HepG2 (cell line): ENCODE data around the gene CLDN5. TPM values are rescaled to one million over a fixed set of nuclear protein-coding genes. Genes with fewer than 3 reads are reported as not detected.

Experiments
- CCDC6 ChIP-seq: sonication (generic); formaldehyde crosslinking; IDR thresholded peaks from 2 replicates; pipeline ENCODE4 v1.8.1; 2022; ENCODE audit warnings: mild to moderate bottlenecking, missing genetic modification reagents, moderate library complexity
- ELF3 ChIP-seq: IDR thresholded peaks from 2 replicates; pipeline ENCODE4 v1.6.1; 2016; ENCODE audit warnings: missing genetic modification reagents, missing compliant biosample characterization
- EP300 ChIP-seq, 3 experiments: sonication (generic) in 1 of 3; formaldehyde crosslinking in 1 of 3; IDR thresholded peaks; 2 replicates each; pipeline versions ENCODE4 v1.5.1 to v1.6.1; 2011 to 2020; ENCODE audit warnings: low read depth in 2 of 3, low read length in 2 of 3, borderline replicate concordance in 1 of 3, improper control_type of control experiment in 1 of 3, mild to moderate bottlenecking in 1 of 3, missing genetic modification reagents in 1 of 3, moderate library complexity in 1 of 3
- ETV5 ChIP-seq: IDR thresholded peaks from 2 replicates; pipeline ENCODE4 v1.6.1; 2018; ENCODE audit warnings: missing biosample characterization, missing genetic modification reagents, inconsistent platforms, borderline replicate concordance
- HNF4G ChIP-seq, 2 experiments: sonication (generic) in 1 of 2; formaldehyde crosslinking in 1 of 2; IDR thresholded peaks; 2 replicates each; pipeline versions ENCODE4 v1.4.0 to v1.6.1; 2011 to 2020; ENCODE audit warnings: borderline replicate concordance in 2 of 2, low read depth in 2 of 2, mild to moderate bottlenecking in 2 of 2, low read length in 1 of 2, missing genetic modification reagents in 1 of 2, moderate library complexity in 1 of 2
- MAZ ChIP-seq, 2 experiments: sonication (generic) in 1 of 2; formaldehyde crosslinking in 1 of 2; IDR thresholded peaks; 2 replicates each; pipeline versions ENCODE4 v1.5.0 to v1.6.1; 2012 to 2020; ENCODE audit warnings: low read depth in 2 of 2, mild to moderate bottlenecking in 2 of 2, borderline replicate concordance in 1 of 2, improper control_type of control experiment in 1 of 2, low read length in 1 of 2, missing genetic modification reagents in 1 of 2, moderate library complexity in 1 of 2
- MBNL3 ChIP-seq: fragments of 250-450 bp; sonication (Bioruptor Pico); conservative IDR thresholded peaks from 2 replicates; pipeline ENCODE4 v1.8.0; 2022; ENCODE audit warnings: mild to moderate bottlenecking, inconsistent platforms
- MTA1 ChIP-seq: sonication (generic); formaldehyde crosslinking; IDR thresholded peaks from 2 replicates; pipeline ENCODE4 v1.4.0; 2020; ENCODE audit warnings: missing genetic modification reagents, mild to moderate bottlenecking, borderline replicate concordance
- PAXIP1 ChIP-seq: sonication (generic); formaldehyde crosslinking; conservative IDR thresholded peaks from 2 replicates; pipeline ENCODE4 v1.4.0; 2020; ENCODE audit warnings: mild to moderate bottlenecking, missing genetic modification reagents, moderate library complexity
- POGK ChIP-seq: sonication (generic); formaldehyde crosslinking; conservative IDR thresholded peaks from 2 replicates; pipeline ENCODE4 v1.8.0; 2022; ENCODE audit warnings: mild to moderate bottlenecking, moderate library complexity, missing genetic modification reagents
- SPEN ChIP-seq: sonication (generic); formaldehyde crosslinking; IDR thresholded peaks from 2 replicates; pipeline ENCODE4 v1.5.1; 2020; ENCODE audit warnings: low read depth, mild to moderate bottlenecking, missing genetic modification reagents
- U2AF1 ChIP-seq: fragments of 200-400 bp; formaldehyde crosslinking; optimal IDR thresholded peaks from 2 replicates; pipeline ENCODE3; 2017; ENCODE audit warnings: mild to moderate bottlenecking, low read depth, low read length
- ZBTB25 ChIP-seq: IDR thresholded peaks from 2 replicates; pipeline ENCODE4 v1.6.1; 2018; ENCODE audit warnings: missing genetic modification reagents
- ZNF24 ChIP-seq: fragments of 450-650 bp; IDR thresholded peaks from 2 replicates; pipeline ENCODE4 v1.6.1; 2017; ENCODE audit warnings: antibody characterized with exemption, mild to moderate bottlenecking
- ZNF563 ChIP-seq: sonication (generic); formaldehyde crosslinking; IDR thresholded peaks from 2 replicates; pipeline ENCODE4 v1.8.0; 2022; ENCODE audit warnings: mild to moderate bottlenecking, moderate library complexity, missing genetic modification reagents
- ZNF644 ChIP-seq: IDR thresholded peaks from 2 replicates; pipeline ENCODE4 v1.6.1; 2016; ENCODE audit warnings: low read depth
- polyA plus RNA-seq, 8 experiments: library from polyadenylated mRNA; depleted of rRNA in 3 of 8; stranded (reverse) in 7 of 8; unstranded in 1 of 8; fragments of >200 nt; fragmentation: Illumina TruSeq in 4 of 8; extraction: Trizol in 4 of 8; gene quantifications; 2 replicates each; pipeline versions ENCODE4 v1.2.1 to v1.2.3, GENCODE V29; 2011 to 2016; ENCODE audit warnings: low read depth in 4 of 8, missing spikeins in 1 of 8, mixed read lengths in 1 of 8; ENCODE audit not compliant: insufficient read depth in 1 of 8
- total RNA-seq, 5 experiments: library from RNA; depleted of rRNA; stranded (reverse); fragments of >200 nt; fragmentation: Illumina TruSeq; extraction: Trizol; gene quantifications; 2 replicates each; pipeline ENCODE4 v1.2.3, GENCODE V29; 2016; ENCODE audit warnings: low read depth in 1 of 5
- TF ChIP-seq, protein P1 (sequence below): IDR thresholded peaks from 2 replicates; pipeline ENCODE4 v1.6.1; 2016
- TF ChIP-seq, protein P2 (sequence below): sonication (generic); formaldehyde crosslinking; IDR thresholded peaks from 2 replicates; pipeline ENCODE4 v1.4.0; 2020; ENCODE audit warnings: missing genetic modification reagents; ENCODE audit errors: not compliant biosample characterization

CLDN5 gene
- total and polyA plus RNA-seq, 2 of the 13 experiments (the other 11 are each of a cell fraction or from before 2014, with no cell fraction given) = not detected

DNA sequence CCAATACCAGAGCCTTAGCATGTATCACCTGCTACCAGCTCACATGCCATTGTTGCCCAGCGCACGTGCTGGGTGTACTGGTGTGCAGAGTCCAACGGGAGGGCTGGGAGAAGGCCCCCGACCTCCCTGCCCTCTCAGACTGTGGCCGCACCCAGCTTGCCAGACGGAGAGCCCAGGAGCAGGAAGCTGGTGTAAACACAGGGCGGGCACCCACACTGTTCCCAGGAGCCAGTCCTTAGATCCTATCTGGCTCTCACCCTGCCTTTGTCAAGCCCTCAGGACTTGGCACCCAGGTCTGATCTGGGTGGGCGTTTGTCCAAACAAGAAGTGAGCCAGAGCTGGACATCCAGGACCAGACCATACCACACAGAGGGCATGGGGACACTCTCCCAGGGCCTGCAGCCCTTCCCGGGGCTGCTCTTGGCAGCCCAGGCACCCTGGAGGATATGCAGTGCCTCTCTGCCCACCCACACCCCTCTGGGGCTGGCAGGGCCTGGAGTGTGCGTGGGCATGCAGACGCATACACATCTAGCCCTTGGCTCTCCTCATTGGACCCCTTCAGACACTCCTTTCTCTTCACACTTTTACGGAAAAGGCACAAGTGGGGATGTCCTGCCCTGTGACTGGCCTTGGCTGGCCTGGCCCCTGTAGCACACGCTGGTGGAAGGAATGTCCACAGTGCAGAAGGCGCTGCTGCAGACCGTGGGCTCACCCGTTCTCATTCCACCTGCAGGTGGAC, 19.9 kb upstream of the CLDN5 start (continued):
- TF ChIP-seq, protein P1, sequence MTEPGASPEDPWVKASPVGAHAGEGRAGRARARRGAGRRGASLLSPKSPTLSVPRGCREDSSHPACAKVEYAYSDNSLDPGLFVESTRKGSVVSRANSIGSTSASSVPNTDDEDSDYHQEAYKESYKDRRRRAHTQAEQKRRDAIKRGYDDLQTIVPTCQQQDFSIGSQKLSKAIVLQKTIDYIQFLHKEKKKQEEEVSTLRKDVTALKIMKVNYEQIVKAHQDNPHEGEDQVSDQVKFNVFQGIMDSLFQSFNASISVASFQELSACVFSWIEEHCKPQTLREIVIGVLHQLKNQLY (CRISPR knock-in tag) = peak; percentile 73; the same call in 1 of the 2 replicates
- TF ChIP-seq HNF4G (IDR thresholded peaks at IDR 0.05; ENCODE audit: borderline replicate concordance, low read depth, low read length) (0 out of 2 replicates have a peak, but pooled peaks have one; percentile 29), HNF4G (CRISPR knock-in tag; IDR thresholded peaks at IDR 0.05; ENCODE audit: borderline replicate concordance, low read depth) (peak; percentile 44; the same call in 1 of the 2 replicates), ZNF644 (CRISPR knock-in tag) (0 out of 2 replicates have a peak, but pooled peaks have one; percentile 25), EP300 (IDR thresholded peaks at IDR 0.05; ENCODE audit: low read depth in 2 of 2, low read length in 2 of 2) (no peak), EP300 (CRISPR knock-in tag; IDR thresholded peaks at IDR 0.05; ENCODE audit: borderline replicate concordance) (peak; percentile 70; the same call in 1 of the 2 replicates), ZBTB25 (0 out of 2 replicates have a peak, but pooled peaks have one; percentile 30), POGK (CRISPR knock-in tag) (0 out of 2 replicates have a peak, but pooled peaks have one; percentile 65), ETV5 (CRISPR knock-in tag) (0 out of 2 replicates have a peak, but pooled peaks have one; percentile 35), PAXIP1 (peak; percentile 43; the same call in 1 of the 2 replicates), SPEN (CRISPR knock-in tag) (0 out of 2 replicates have a peak, but pooled peaks have one; percentile 47), ZNF24 (no peak), MBNL3 (CRISPR knock-in tag) (no peak), MTA1 (peak; percentile 71; the same call in 1 of the 2 replicates), CCDC6 (CRISPR knock-in tag) (peak; percentile 48; the same call in 1 of the 2 replicates), ZNF563 (CRISPR knock-in tag) (peak; percentile 53; the same call in 1 of the 2 replicates), U2AF1 (no peak), ELF3 (CRISPR knock-in tag) (0 out of 2 replicates have a peak, but pooled peaks have one; percentile 24), MAZ (IDR thresholded peaks at IDR 0.05; ENCODE audit: borderline replicate concordance, low read depth, low read length) (no peak), MAZ (CRISPR knock-in tag; IDR thresholded peaks at IDR 0.05; ENCODE audit: low read depth) (0 out of 2 replicates have a peak, but pooled peaks have one; percentile 17)
- TF ChIP-seq, protein P2, sequence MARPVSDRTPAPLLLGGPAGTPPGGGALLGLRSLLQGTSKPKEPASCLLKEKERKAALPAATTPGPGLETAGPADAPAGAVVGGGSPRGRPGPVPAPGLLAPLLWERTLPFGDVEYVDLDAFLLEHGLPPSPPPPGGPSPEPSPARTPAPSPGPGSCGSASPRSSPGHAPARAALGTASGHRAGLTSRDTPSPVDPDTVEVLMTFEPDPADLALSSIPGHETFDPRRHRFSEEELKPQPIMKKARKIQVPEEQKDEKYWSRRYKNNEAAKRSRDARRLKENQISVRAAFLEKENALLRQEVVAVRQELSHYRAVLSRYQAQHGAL (CRISPR knock-in tag) = no peak
